VCaP (cell line): Measurements from ENCODE around the gene CHCHD4.
A peak's percentile ranks its signal among the peaks of the same experiment; 100 is the strongest.

Experiments used
- H3K27ac ChIP-seq: fragments of 450-650 bp; 2 replicates; pipeline ENCODE4 v1.5.1; 2017
- CTCF ChIP-seq: fragments of 450-650 bp; conservative IDR thresholded peaks from 2 replicates; pipeline ENCODE4 v1.5.1; 2017; ENCODE audit warnings: mild to moderate bottlenecking, moderate library complexity

Gene CHCHD4

GRCh38 chr3:14148041-14148985 lies 23.6 kb upstream of the CHCHD4 start:
- H3K27ac ChIP-seq = 0 out of 2 replicates have a peak overlapping the region, but pooled peaks have one; percentile 22
- TF ChIP-seq CTCF = peak; percentile 31

- no peak for TF ChIP-seq CTCF
- H3K27ac ChIP-seq = no peak overlapping the region
Measured at GRCh38 chr3:14147617-14148016, 22.9 kb upstream of the CHCHD4 start.

GRCh38 chr3:14147066-14147435 lies 22.4 kb upstream of the CHCHD4 start:
- H3K27ac ChIP-seq = no peak overlapping the region
- TF ChIP-seq CTCF = no peak

- TF ChIP-seq CTCF = no peak
- H3K27ac ChIP-seq = no peak overlapping the region
Measured at GRCh38 chr3:14146381-14147065, 21.9 kb upstream of the CHCHD4 start.

- H3K27ac ChIP-seq = peak overlapping the region; percentile 34; the same call in 1 of the 2 replicates
Measured at GRCh38 chr3:14145670-14146380, 21.2 kb upstream of the CHCHD4 start.

GRCh38 chr3:14145236-14145635 lies 20.6 kb upstream of the CHCHD4 start:
- peak overlapping the region; percentile 34 for H3K27ac ChIP-seq

More at GRCh38 chr3:14145670-14146380, 21.2 kb upstream of the CHCHD4 start:
- TF ChIP-seq CTCF = no peak

More at GRCh38 chr3:14145236-14145635, 20.6 kb upstream of the CHCHD4 start:
- TF ChIP-seq CTCF = no peak
